Measurements from ENCODE around the gene TAOK3. TPM values are rescaled to one million over a fixed set of nuclear protein-coding genes. Genes with fewer than 3 reads are reported as not detected.

TAOK3 gene
- total and polyA plus RNA-seq, 2 of the 8 experiments (the other 6 are each of a cell fraction or from before 2014, with no cell fraction given): 5.2 to 9.3 TPM

GRCh38 chr12:118330421-118331018 is 42.2 kb downstream of the TAOK3 start:
- TF ChIP-seq RNF2 (IDR thresholded peaks at IDR 0.05; ENCODE audit: borderline replicate concordance, low read depth, low read length, missing control alignments, poor library complexity, severe bottlenecking): no peak
- no peak for TF ChIP-seq SIX5 (IDR thresholded peaks at IDR 0.05; ENCODE audit: low read depth, low read length)
- no peak for TF ChIP-seq GTF2F1 (IDR thresholded peaks at IDR 0.05; ENCODE audit: borderline replicate concordance, low read depth, low read length)
- no peak for TF ChIP-seq CTCF (IDR thresholded peaks at IDR 0.05; ENCODE audit: control extremely low read depth in 1 of 3, insufficient read depth in 1 of 3, low read depth in 1 of 3, low read length in 3 of 3)
- no peak for TF ChIP-seq POU5F1 (IDR thresholded peaks at IDR 0.05; ENCODE audit: low read depth, low read length)
- TF ChIP-seq TAF7 (optimal IDR thresholded peaks at IDR 0.05; ENCODE audit: borderline replicate concordance, low read depth, low read length): no peak
- no peak for TF ChIP-seq CREB1 (IDR thresholded peaks at IDR 0.05)
- no peak for TF ChIP-seq TBP (IDR thresholded peaks at IDR 0.05; ENCODE audit: low read depth, low read length)
- no peak overlapping the region for H3K27ac ChIP-seq (ENCODE audit: low read depth, low read length)
- WGBS, 2 experiments (ENCODE audit: extremely low coverage in 1 of 2, insufficient coverage in 1 of 2, insufficient read length in 1 of 2, insufficient replicate concordance in 2 of 2, low coverage in 1 of 2, low lambda C conversion rate in 2 of 2, missing lambda C conversion rate in 1 of 2): 83% methylated on average over 3 of the region's 3 CpGs; no CpG with 5 or more reads in 1 of the 2 experiments
- H4K20me1 ChIP-seq (replicated peaks in 1 of 2; ENCODE audit: control insufficient read depth in 1 of 2, insufficient read depth in 2 of 2, low read length in 2 of 2): no peaks in the 10 kb centered on the region
- H3K23ac ChIP-seq (ENCODE audit: insufficient read length): no peak overlapping the region
- ChIA-PET CTCF (ENCODE audit: partially characterized antibody) (interaction anchor here (0.7 kb wide), 1 partner anchor 131 kb away, joined by 3 read pairs; no protein-coding TSS in a partner anchor), POLR2A (ENCODE audit: partially characterized antibody) (no interaction called here)
- H3K4me1 ChIP-seq (replicated peaks in 1 of 4; ENCODE audit: control insufficient read depth in 3 of 4, insufficient read depth in 4 of 4, low read length in 3 of 4): no peaks in the 10 kb centered on the region
- H2BK15ac ChIP-seq (ENCODE audit: low read length): no peak overlapping the region
- no peak overlapping the region for H3K4me3 ChIP-seq (ENCODE audit: extremely low read depth in 1 of 4, insufficient read depth in 2 of 4, low read depth in 3 of 4, low read length in 4 of 4)
- FAIRE-seq: no peak
- no peaks in the 10 kb centered on the region for H3K27me3 ChIP-seq (replicated peaks in 1 of 4; ENCODE audit: control insufficient read depth in 3 of 4, extremely low read depth in 1 of 4, insufficient read depth in 3 of 4, low read length in 3 of 4)
- H3K4ac ChIP-seq (replicated peaks; ENCODE audit: insufficient read length, low read depth, low read length): no peak overlapping the region
- no peak overlapping the region for H4K5ac ChIP-seq (ENCODE audit: insufficient read length, low read depth, low read length)
- no peak overlapping the region for H2AFZ ChIP-seq (ENCODE audit: low read length)
- H2BK5ac ChIP-seq (ENCODE audit: low read depth, low read length): no peak overlapping the region
- no peaks in the 10 kb centered on the region for H3K36me3 ChIP-seq (ENCODE audit: control insufficient read depth in 2 of 4, insufficient read depth in 4 of 4, low read length in 3 of 4)
- H3K9ac ChIP-seq (replicated peaks in 1 of 4; ENCODE audit: extremely low read depth in 1 of 4, low read depth in 3 of 4, low read length in 3 of 4): no peak overlapping the region
- no peaks in the 10 kb centered on the region for H3K9me3 ChIP-seq (ENCODE audit: insufficient read depth in 2 of 2, low read depth in 1 of 2, low read length in 1 of 2)
- no peaks in the 10 kb centered on the region for H3K79me2 ChIP-seq (ENCODE audit: control insufficient read depth in 1 of 2, insufficient read depth in 2 of 2, low read length in 2 of 2)
- H4K8ac ChIP-seq (ENCODE audit: extremely low read depth, insufficient read depth, low read length): no peak overlapping the region
- no peak overlapping the region for H3K18ac ChIP-seq (ENCODE audit: extremely low read depth, low read length)
- DNase-seq (ENCODE audit: low read depth in 1 of 2, low spot score in 2 of 2): no peak
- no peak overlapping the region for H3K4me2 ChIP-seq (ENCODE audit: insufficient read depth in 1 of 2, low read depth in 2 of 2, low read length in 2 of 2)
- H2AK5ac ChIP-seq (ENCODE audit: low read depth, low read length): no peak overlapping the region
- H3K79me1 ChIP-seq (ENCODE audit: low read depth, low read length): no peaks in the 10 kb centered on the region
- H2BK120ac ChIP-seq (replicated peaks; ENCODE audit: low read depth, low read length): no peak overlapping the region
- H2BK20ac ChIP-seq (ENCODE audit: low read length): no peak overlapping the region
- H2BK12ac ChIP-seq (ENCODE audit: low read depth, low read length): no peak overlapping the region
- H3K23me2 ChIP-seq (ENCODE audit: low read depth, low read length): no peaks in the 10 kb centered on the region
- H3K56ac ChIP-seq (replicated peaks; ENCODE audit: insufficient read length, low read depth, low read length): no peak overlapping the region
- no peak overlapping the region for H3K14ac ChIP-seq (ENCODE audit: insufficient read length)
- H4K91ac ChIP-seq (replicated peaks; ENCODE audit: insufficient read length, low read length): no peak overlapping the region
